K562 (cell line): ENCODE data around the gene FAM53B. TPM values are rescaled to one million over a fixed set of nuclear protein-coding genes. Genes with fewer than 3 reads are reported as not detected.

ENCODE experiments used
- ATAC-seq: fragments of 200-7000 bp; cut with Tn5 transposase; 3 replicates; pipeline ENCODE4 v1.9.1; 2020; ENCODE audit warnings: moderate library complexity
- BruUV-seq: library from RNA; stranded (reverse); fragments of 400-500 nt; replicated peaks from 2 replicates; lab custom pipeline; 2021; lab: Mats Ljungman, UMichigan
- CTCF ChIA-PET: fragments of 300-600 bp; formaldehyde crosslinking; extraction: SDS; loops from one replicate; lab custom pipeline; 2021; ENCODE audit warnings: low intra/inter-chr PET ratio; lab: Yijun Ruan, JAX
- POLR2A ChIA-PET: fragments of 300-600, 350-650 bp; sonication (Branson Sonifier 250); formaldehyde crosslinking; extraction: SDS; loops from one replicate; lab custom pipeline; 2021; ENCODE audit warnings: antibody characterized with exemption, inconsistent platforms; lab: Yijun Ruan, JAX
- DNase-seq, 4 experiments: peaks; one replicate each; pipeline versions ENCODE4 v3.0.0 to v3.0.0-alpha.2; 2011 to 2018; ENCODE audit warnings: low spot score in 3 of 4, mixed read lengths in 3 of 4; ENCODE audit errors: extremely low read depth in 1 of 4
- FAIRE-seq: peaks from 2 replicates; lab custom pipeline; 2011; peaks lifted over from hg19 to GRCh38; lab: Jason Lieb, UNC
- H2AFZ ChIP-seq: 2 replicates; pipeline ENCODE4 v1.6.0; 2011; ENCODE audit warnings: low read depth, low read length, control low read depth, inconsistent platforms
- H3K27ac ChIP-seq: fragments of 200-600 bp; 3 replicates; pipeline ENCODE4 v1.8.0; 2011; ENCODE audit warnings: low read depth, mild to moderate bottlenecking, control low read depth, inconsistent platforms, low read length, moderate library complexity, mixed read lengths; ENCODE audit errors: extremely low read depth
- H3K27me3 ChIP-seq, 2 experiments: fragments of 300-600 bp in 1 of 2; 2 replicates in 1 of 2; 3 replicates in 1 of 2; pipeline versions ENCODE4 v1.6.0 to v1.8.0; 2011; ENCODE audit warnings: inconsistent platforms in 2 of 2, low read length in 2 of 2, mild to moderate bottlenecking in 1 of 2, mixed read lengths in 1 of 2, moderate library complexity in 1 of 2; ENCODE audit not compliant: control insufficient read depth in 2 of 2, insufficient read depth in 2 of 2
- H3K36me3 ChIP-seq: fragments of 300-600 bp; 3 replicates; pipeline ENCODE4 v1.8.0; 2011; ENCODE audit warnings: mild to moderate bottlenecking, low read length, inconsistent platforms; ENCODE audit not compliant: control insufficient read depth, insufficient read depth
- H3K4me1 ChIP-seq, 2 experiments: fragments of 200-600 bp in 1 of 2; replicated peaks in 1 of 2; 2 replicates in 1 of 2; 3 replicates in 1 of 2; pipeline versions ENCODE4 v1.5.1 to v1.8.0; 2011; ENCODE audit warnings: inconsistent platforms in 2 of 2, low read length in 2 of 2, mild to moderate bottlenecking in 1 of 2, mixed read lengths in 1 of 2, moderate library complexity in 1 of 2; ENCODE audit not compliant: control insufficient read depth in 2 of 2, insufficient read depth in 2 of 2
- H3K4me2 ChIP-seq: 2 replicates; pipeline ENCODE4 v1.6.1; 2011; ENCODE audit warnings: low read length, control low read depth, inconsistent platforms, mixed read lengths; ENCODE audit not compliant: insufficient read depth
- H3K4me3 ChIP-seq: fragments of 200-600 bp; sonication (generic), shearing (Covaris generic); 2 replicates; pipeline ENCODE4 v1.5.1; 2016; ENCODE audit warnings: control low read depth, inconsistent platforms
- H3K79me2 ChIP-seq: fragments of 200-600 bp; 3 replicates; pipeline ENCODE4 v1.8.0; 2011; ENCODE audit warnings: low read length, inconsistent platforms; ENCODE audit not compliant: control insufficient read depth, insufficient read depth
- H3K9ac ChIP-seq, 2 experiments: 2 replicates each; pipeline versions ENCODE4 v1.6.0 to v1.6.1; 2011; ENCODE audit warnings: low read depth in 2 of 2, low read length in 2 of 2, control low read depth in 1 of 2, inconsistent platforms in 1 of 2, mild to moderate bottlenecking in 1 of 2, mixed read lengths in 1 of 2; ENCODE audit not compliant: insufficient read depth in 1 of 2
- H3K9me1 ChIP-seq: one replicate; pipeline ENCODE4 v1.6.0; 2011; ENCODE audit warnings: inconsistent platforms, mild to moderate bottlenecking, low read length, moderate library complexity; ENCODE audit not compliant: control insufficient read depth, insufficient read depth
- H3K9me3 ChIP-seq: replicated peaks from 2 replicates; pipeline ENCODE4 v1.5.1; 2011; ENCODE audit warnings: low read depth, low read length, inconsistent platforms; ENCODE audit not compliant: control insufficient read depth, insufficient read depth
- H4K20me1 ChIP-seq: replicated peaks from 2 replicates; pipeline ENCODE4 v1.6.1; 2011; ENCODE audit warnings: low read length, inconsistent platforms, mixed read lengths; ENCODE audit not compliant: control insufficient read depth, insufficient read depth
- POLR2G ChIP-seq: fragments of 200-400 bp; formaldehyde crosslinking; IDR thresholded peaks from 2 replicates; pipeline ENCODE4 v1.6.1; 2017; ENCODE audit warnings: low read depth, mild to moderate bottlenecking, antibody characterized with exemption, low read length, moderate library complexity
- RBM22 ChIP-seq: fragments of 200-400 bp; formaldehyde crosslinking; IDR thresholded peaks from 2 replicates; pipeline ENCODE4 v1.6.1; 2018; ENCODE audit warnings: low read length, low read depth; ENCODE audit not compliant: poor library complexity, severe bottlenecking
- SP2 ChIP-seq: IDR thresholded peaks from 2 replicates; pipeline ENCODE4 v1.6.1; 2011; ENCODE audit warnings: mild to moderate bottlenecking, low read depth, low read length, moderate library complexity; ENCODE audit not compliant: poor library complexity, severe bottlenecking; ENCODE audit errors: extremely low read depth
- TARDBP ChIP-seq: fragments of 450-650 bp; IDR thresholded peaks from 2 replicates; pipeline ENCODE4 v1.6.1; 2016
- ZFX ChIP-seq: sonication (generic); formaldehyde crosslinking; IDR thresholded peaks from 2 replicates; pipeline ENCODE4 v1.8.0; 2022; ENCODE audit warnings: mild to moderate bottlenecking, missing genetic modification reagents, moderate library complexity
- ZNF24 ChIP-seq: fragments of 450-650 bp; IDR thresholded peaks from 2 replicates; pipeline ENCODE4 v1.6.1; 2016
- WGBS: fragments of 100-300 bp; shearing (Covaris generic); methylation state at CpG from one replicate; pipeline ENCODE4 v1.1.6; 2016; ENCODE audit warnings: low coverage, mixed read lengths; ENCODE audit not compliant: insufficient coverage; ENCODE audit errors: missing lambda C conversion rate; 5-methylcytosine and 5-hydroxymethylcytosine counted together
- in situ Hi-C: fragments of 300-500 bp; cut with MboI; formaldehyde crosslinking; loops from 4 replicates; pipeline ENCODE4 v1.15.0; 2018; ENCODE audit warnings: inconsistent platforms, mixed read lengths
- intact Hi-C: fragments of 100-400 bp; cut with micrococcal nuclease; formaldehyde crosslinking; loops from 2 replicates; pipeline ENCODE4 v1.14.2; 2022
- polyA plus RNA-seq, 8 experiments: library from polyadenylated mRNA; depleted of rRNA in 4 of 8; stranded (reverse) in 5 of 8; unstranded in 3 of 8; fragments of >200 nt; fragmentation: Nextera tagmentation in 2 of 8; fragmentation: Illumina TruSeq in 1 of 8; extraction: Ambion mirVana in 2 of 8; extraction: Trizol in 1 of 8; gene quantifications; 2 replicates each; pipeline versions ENCODE4 v1.2.1 to v1.2.3, GENCODE V29; 2011 to 2014; ENCODE audit warnings: inconsistent platforms in 1 of 8, missing spikeins in 1 of 8
- total RNA-seq, 7 experiments: library from RNA; depleted of rRNA in 6 of 7; stranded (reverse); fragments of >200 nt in 6 of 7; fragmentation: Illumina TruSeq in 2 of 7; extraction: Trizol in 2 of 7; gene quantifications; 2 replicates each; pipeline versions ENCODE4 v1.2.1 to v1.2.3, GENCODE V29; 2011 to 2021; ENCODE audit warnings: low replicate concordance in 1 of 7
- TF ChIP-seq, protein P1 (sequence below): fragments of 250-450 bp; sonication (Bioruptor Pico); IDR thresholded peaks from 2 replicates; pipeline ENCODE4 v1.4.0; 2020; ENCODE audit warnings: mild to moderate bottlenecking, moderate library complexity, borderline replicate concordance
- TF ChIP-seq, protein P2 (sequence below): fragments of 250-450 bp; sonication (Bioruptor Pico); IDR thresholded peaks from 2 replicates; pipeline ENCODE4 v1.5.0; 2020; ENCODE audit warnings: mild to moderate bottlenecking, borderline replicate concordance

The FAM53B gene
- total and polyA plus RNA-seq, 9 of the 15 experiments (the other 6 are each of a cell fraction or from before 2014, with no cell fraction given): 0.03 to 16.5 (median 5.0) TPM

DNA sequence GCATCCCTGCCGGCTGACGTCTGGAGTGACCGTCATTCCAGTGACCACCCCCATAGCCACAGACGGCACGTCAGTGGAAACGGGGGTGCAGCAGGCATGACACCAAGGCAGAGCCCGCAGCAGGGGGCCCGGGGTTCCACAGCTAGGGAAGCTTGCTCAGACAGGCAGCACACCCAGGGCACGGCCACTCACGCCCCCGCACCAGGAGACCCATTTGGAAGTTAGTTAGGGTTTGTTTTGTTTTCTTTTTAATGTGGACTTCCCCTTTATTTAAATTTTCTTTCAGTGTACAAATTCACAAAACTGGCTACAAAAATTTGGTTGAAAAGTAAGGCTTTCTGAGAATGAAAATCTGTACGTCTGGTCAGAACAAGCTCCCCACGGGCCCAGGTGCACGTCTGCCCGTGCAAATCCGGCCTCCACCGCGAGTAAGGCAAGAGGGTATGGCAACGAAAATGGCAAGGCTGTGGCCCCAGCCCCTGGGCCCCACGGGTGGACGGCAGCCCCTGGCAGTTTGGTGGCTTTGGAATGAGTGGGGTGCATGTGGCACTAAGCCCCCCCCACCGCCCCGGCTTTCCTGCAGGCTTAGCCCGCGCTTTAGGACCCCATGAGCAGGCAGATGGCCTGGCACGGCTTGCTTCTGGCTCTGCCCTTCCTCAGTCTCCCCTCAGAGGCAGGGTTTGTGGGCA is 124.2 kb downstream of the FAM53B start:
- Histone ChIP-seq H3K79me2 (no peaks in the 10 kb centered on the region), H3K9me1 (no peaks in the 10 kb centered on the region), H3K27me3 (no peaks in the 10 kb centered on the region), H3K9me3 (no peaks in the 10 kb centered on the region), H4K20me1 (no peaks in the 10 kb centered on the region), H3K9ac (no peak overlapping the region), H3K4me1 (peaks cover 0 to 39% of the 10 kb centered on the region in 2 experiments; a peak in 2 of 5 replicates), H3K4me3 (no peak overlapping the region), H3K4me2 (no peak overlapping the region), H3K27ac (no peak overlapping the region), H3K36me3 (peaks cover 9% of the 10 kb centered on the region; the same call in 1 of the 3 replicates), H2AFZ (no peak overlapping the region)
- ATAC-seq (no peak), DNase-seq (no peak), FAIRE-seq (no peak)
- intact Hi-C loops (no loop called here), in situ Hi-C loops (no loop called here)
- CTCF ChIA-PET: no interaction called here
- POLR2A ChIA-PET: interaction anchor here (0.6 to 1.2 kb wide), 4 partner anchors 26 to 137 kb away, joined by 3 to 5 read pairs (median 3); no protein-coding TSS in a partner anchor
- BruUV-seq: no TSS peak
- WGBS: 84% methylated on average over 24 of the region's 26 CpGs
- TF ChIP-seq, protein P1, sequence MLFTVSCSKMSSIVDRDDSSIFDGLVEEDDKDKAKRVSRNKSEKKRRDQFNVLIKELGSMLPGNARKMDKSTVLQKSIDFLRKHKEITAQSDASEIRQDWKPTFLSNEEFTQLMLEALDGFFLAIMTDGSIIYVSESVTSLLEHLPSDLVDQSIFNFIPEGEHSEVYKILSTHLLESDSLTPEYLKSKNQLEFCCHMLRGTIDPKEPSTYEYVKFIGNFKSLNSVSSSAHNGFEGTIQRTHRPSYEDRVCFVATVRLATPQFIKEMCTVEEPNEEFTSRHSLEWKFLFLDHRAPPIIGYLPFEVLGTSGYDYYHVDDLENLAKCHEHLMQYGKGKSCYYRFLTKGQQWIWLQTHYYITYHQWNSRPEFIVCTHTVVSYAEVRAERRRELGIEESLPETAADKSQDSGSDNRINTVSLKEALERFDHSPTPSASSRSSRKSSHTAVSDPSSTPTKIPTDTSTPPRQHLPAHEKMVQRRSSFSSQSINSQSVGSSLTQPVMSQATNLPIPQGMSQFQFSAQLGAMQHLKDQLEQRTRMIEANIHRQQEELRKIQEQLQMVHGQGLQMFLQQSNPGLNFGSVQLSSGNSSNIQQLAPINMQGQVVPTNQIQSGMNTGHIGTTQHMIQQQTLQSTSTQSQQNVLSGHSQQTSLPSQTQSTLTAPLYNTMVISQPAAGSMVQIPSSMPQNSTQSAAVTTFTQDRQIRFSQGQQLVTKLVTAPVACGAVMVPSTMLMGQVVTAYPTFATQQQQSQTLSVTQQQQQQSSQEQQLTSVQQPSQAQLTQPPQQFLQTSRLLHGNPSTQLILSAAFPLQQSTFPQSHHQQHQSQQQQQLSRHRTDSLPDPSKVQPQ (CRISPR knock-in tag): no peak
- TF ChIP-seq POLR2G (0 out of 2 replicates have a peak, but pooled peaks have one; percentile 30), SP2 (no peak), RBM22 (peak; percentile 14), TARDBP (no peak), ZFX (CRISPR knock-in tag) (no peak), ZNF24 (no peak)
- TF ChIP-seq, protein P2, sequence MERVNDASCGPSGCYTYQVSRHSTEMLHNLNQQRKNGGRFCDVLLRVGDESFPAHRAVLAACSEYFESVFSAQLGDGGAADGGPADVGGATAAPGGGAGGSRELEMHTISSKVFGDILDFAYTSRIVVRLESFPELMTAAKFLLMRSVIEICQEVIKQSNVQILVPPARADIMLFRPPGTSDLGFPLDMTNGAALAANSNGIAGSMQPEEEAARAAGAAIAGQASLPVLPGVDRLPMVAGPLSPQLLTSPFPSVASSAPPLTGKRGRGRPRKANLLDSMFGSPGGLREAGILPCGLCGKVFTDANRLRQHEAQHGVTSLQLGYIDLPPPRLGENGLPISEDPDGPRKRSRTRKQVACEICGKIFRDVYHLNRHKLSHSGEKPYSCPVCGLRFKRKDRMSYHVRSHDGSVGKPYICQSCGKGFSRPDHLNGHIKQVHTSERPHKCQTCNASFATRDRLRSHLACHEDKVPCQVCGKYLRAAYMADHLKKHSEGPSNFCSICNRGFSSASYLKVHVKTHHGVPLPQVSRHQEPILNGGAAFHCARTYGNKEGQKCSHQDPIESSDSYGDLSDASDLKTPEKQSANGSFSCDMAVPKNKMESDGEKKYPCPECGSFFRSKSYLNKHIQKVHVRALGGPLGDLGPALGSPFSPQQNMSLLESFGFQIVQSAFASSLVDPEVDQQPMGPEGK (CRISPR knock-in tag): no peak
